K562 (cell line): ENCODE results near the gene ATP5F1D. TPM values are rescaled to one million over a fixed set of nuclear protein-coding genes. Genes with fewer than 3 reads are reported as not detected.

ENCODE experiments used
- ATAC-seq: fragments of 200-7000 bp; cut with Tn5 transposase; 3 replicates; pipeline ENCODE4 v1.9.1; 2020; ENCODE audit warnings: moderate library complexity
- BruUV-seq: library from RNA; stranded (reverse); fragments of 400-500 nt; replicated peaks from 2 replicates; lab custom pipeline; 2021; lab: Mats Ljungman, UMichigan
- CTCF ChIA-PET: fragments of 300-600 bp; formaldehyde crosslinking; extraction: SDS; loops from one replicate; lab custom pipeline; 2021; ENCODE audit warnings: low intra/inter-chr PET ratio; lab: Yijun Ruan, JAX
- POLR2A ChIA-PET: fragments of 300-600, 350-650 bp; sonication (Branson Sonifier 250); formaldehyde crosslinking; extraction: SDS; loops from one replicate; lab custom pipeline; 2021; ENCODE audit warnings: antibody characterized with exemption, inconsistent platforms; lab: Yijun Ruan, JAX
- DNase-seq, 4 experiments: peaks; one replicate each; pipeline versions ENCODE4 v3.0.0 to v3.0.0-alpha.2; 2011 to 2018; ENCODE audit warnings: low spot score in 3 of 4, mixed read lengths in 3 of 4; ENCODE audit errors: extremely low read depth in 1 of 4
- FAIRE-seq: peaks from 2 replicates; lab custom pipeline; 2011; peaks lifted over from hg19 to GRCh38; lab: Jason Lieb, UNC
- H2AFZ ChIP-seq: 2 replicates; pipeline ENCODE4 v1.6.0; 2011; ENCODE audit warnings: low read depth, low read length, control low read depth, inconsistent platforms
- H3K27ac ChIP-seq: fragments of 200-600 bp; 3 replicates; pipeline ENCODE4 v1.8.0; 2011; ENCODE audit warnings: low read depth, mild to moderate bottlenecking, control low read depth, inconsistent platforms, low read length, moderate library complexity, mixed read lengths; ENCODE audit errors: extremely low read depth
- H3K27me3 ChIP-seq, 2 experiments: fragments of 300-600 bp in 1 of 2; 2 replicates in 1 of 2; 3 replicates in 1 of 2; pipeline versions ENCODE4 v1.6.0 to v1.8.0; 2011; ENCODE audit warnings: inconsistent platforms in 2 of 2, low read length in 2 of 2, mild to moderate bottlenecking in 1 of 2, mixed read lengths in 1 of 2, moderate library complexity in 1 of 2; ENCODE audit not compliant: control insufficient read depth in 2 of 2, insufficient read depth in 2 of 2
- H3K36me3 ChIP-seq: fragments of 300-600 bp; 3 replicates; pipeline ENCODE4 v1.8.0; 2011; ENCODE audit warnings: mild to moderate bottlenecking, low read length, inconsistent platforms; ENCODE audit not compliant: control insufficient read depth, insufficient read depth
- H3K4me1 ChIP-seq, 2 experiments: fragments of 200-600 bp in 1 of 2; replicated peaks in 1 of 2; 2 replicates in 1 of 2; 3 replicates in 1 of 2; pipeline versions ENCODE4 v1.5.1 to v1.8.0; 2011; ENCODE audit warnings: inconsistent platforms in 2 of 2, low read length in 2 of 2, mild to moderate bottlenecking in 1 of 2, mixed read lengths in 1 of 2, moderate library complexity in 1 of 2; ENCODE audit not compliant: control insufficient read depth in 2 of 2, insufficient read depth in 2 of 2
- H3K4me2 ChIP-seq: 2 replicates; pipeline ENCODE4 v1.6.1; 2011; ENCODE audit warnings: low read length, control low read depth, inconsistent platforms, mixed read lengths; ENCODE audit not compliant: insufficient read depth
- H3K4me3 ChIP-seq: fragments of 200-600 bp; sonication (generic), shearing (Covaris generic); 2 replicates; pipeline ENCODE4 v1.5.1; 2016; ENCODE audit warnings: control low read depth, inconsistent platforms
- H3K79me2 ChIP-seq: fragments of 200-600 bp; 3 replicates; pipeline ENCODE4 v1.8.0; 2011; ENCODE audit warnings: low read length, inconsistent platforms; ENCODE audit not compliant: control insufficient read depth, insufficient read depth
- H3K9ac ChIP-seq, 2 experiments: 2 replicates each; pipeline versions ENCODE4 v1.6.0 to v1.6.1; 2011; ENCODE audit warnings: low read depth in 2 of 2, low read length in 2 of 2, control low read depth in 1 of 2, inconsistent platforms in 1 of 2, mild to moderate bottlenecking in 1 of 2, mixed read lengths in 1 of 2; ENCODE audit not compliant: insufficient read depth in 1 of 2
- H3K9me1 ChIP-seq: one replicate; pipeline ENCODE4 v1.6.0; 2011; ENCODE audit warnings: inconsistent platforms, mild to moderate bottlenecking, low read length, moderate library complexity; ENCODE audit not compliant: control insufficient read depth, insufficient read depth
- H3K9me3 ChIP-seq: replicated peaks from 2 replicates; pipeline ENCODE4 v1.5.1; 2011; ENCODE audit warnings: low read depth, low read length, inconsistent platforms; ENCODE audit not compliant: control insufficient read depth, insufficient read depth
- H4K20me1 ChIP-seq: replicated peaks from 2 replicates; pipeline ENCODE4 v1.6.1; 2011; ENCODE audit warnings: low read length, inconsistent platforms, mixed read lengths; ENCODE audit not compliant: control insufficient read depth, insufficient read depth
- FIP1L1 ChIP-seq: fragments of 200-400 bp; formaldehyde crosslinking; IDR thresholded peaks from 2 replicates; pipeline ENCODE4 v1.6.1; 2018; ENCODE audit warnings: mild to moderate bottlenecking, low read depth, low read length; ENCODE audit not compliant: poor library complexity, severe bottlenecking
- HNRNPK ChIP-seq: fragments of 200-400 bp; formaldehyde crosslinking; IDR thresholded peaks from one replicate; pipeline ENCODE4 v1.6.1; 2018; ENCODE audit warnings: mild to moderate bottlenecking, low read depth, low read length; ENCODE audit not compliant: poor library complexity, severe bottlenecking
- KDM2B ChIP-seq: fragments of 250-450 bp; sonication (Bioruptor Pico); IDR thresholded peaks from 2 replicates; pipeline ENCODE4 v1.8.0; 2021; ENCODE audit warnings: mild to moderate bottlenecking, moderate library complexity
- POLR2B ChIP-seq: fragments of 450-650 bp; IDR thresholded peaks from 2 replicates; pipeline ENCODE4 v1.6.1; 2018; ENCODE audit warnings: low read depth; ENCODE audit not compliant: partially characterized antibody
- RB1 ChIP-seq: fragments of 450-650 bp; IDR thresholded peaks from 2 replicates; pipeline ENCODE4 v1.6.1; 2017; ENCODE audit warnings: low read depth, mild to moderate bottlenecking
- RBFOX2 ChIP-seq: fragments of 200-400 bp; formaldehyde crosslinking; IDR thresholded peaks from 2 replicates; pipeline ENCODE4 v1.6.1; 2017; ENCODE audit warnings: low read depth, mild to moderate bottlenecking, low read length, moderate library complexity
- SMAD2 ChIP-seq: fragments of 150-350 bp; IDR thresholded peaks from 2 replicates; pipeline ENCODE4 v1.6.1; 2014; ENCODE audit warnings: low read depth, mild to moderate bottlenecking, low read length
- TBP ChIP-seq: optimal IDR thresholded peaks from 2 replicates; pipeline ENCODE3; 2011; ENCODE audit warnings: low read depth, low read length, improper control_type of control experiment
- ZNF507 ChIP-seq: conservative IDR thresholded peaks from 2 replicates; pipeline ENCODE4 v1.6.1; 2017; ENCODE audit warnings: missing genetic modification characterization, missing compliant biosample characterization
- ZNF75A ChIP-seq: fragments of 450-650 bp; formaldehyde crosslinking; IDR thresholded peaks from 2 replicates; pipeline ENCODE4 v1.4.0; 2020; ENCODE audit warnings: mild to moderate bottlenecking
- WGBS: fragments of 100-300 bp; shearing (Covaris generic); methylation state at CpG from one replicate; pipeline ENCODE4 v1.1.6; 2016; ENCODE audit warnings: low coverage, mixed read lengths; ENCODE audit not compliant: insufficient coverage; ENCODE audit errors: missing lambda C conversion rate; 5-methylcytosine and 5-hydroxymethylcytosine counted together
- in situ Hi-C: fragments of 300-500 bp; cut with MboI; formaldehyde crosslinking; loops from 4 replicates; pipeline ENCODE4 v1.15.0; 2018; ENCODE audit warnings: inconsistent platforms, mixed read lengths
- intact Hi-C: fragments of 100-400 bp; cut with micrococcal nuclease; formaldehyde crosslinking; loops from 2 replicates; pipeline ENCODE4 v1.14.2; 2022
- polyA plus RNA-seq, 8 experiments: library from polyadenylated mRNA; depleted of rRNA in 4 of 8; stranded (reverse) in 5 of 8; unstranded in 3 of 8; fragments of >200 nt; fragmentation: Nextera tagmentation in 2 of 8; fragmentation: Illumina TruSeq in 1 of 8; extraction: Ambion mirVana in 2 of 8; extraction: Trizol in 1 of 8; gene quantifications; 2 replicates each; pipeline versions ENCODE4 v1.2.1 to v1.2.3, GENCODE V29; 2011 to 2014; ENCODE audit warnings: inconsistent platforms in 1 of 8, missing spikeins in 1 of 8
- total RNA-seq, 7 experiments: library from RNA; depleted of rRNA in 6 of 7; stranded (reverse); fragments of >200 nt in 6 of 7; fragmentation: Illumina TruSeq in 2 of 7; extraction: Trizol in 2 of 7; gene quantifications; 2 replicates each; pipeline versions ENCODE4 v1.2.1 to v1.2.3, GENCODE V29; 2011 to 2021; ENCODE audit warnings: low replicate concordance in 1 of 7
- TF ChIP-seq, protein P1 (sequence below), 3 experiments: fragments of 200-800 bp in 1 of 3; sonication (Bioruptor generic) in 1 of 3; sonication (generic) in 1 of 3; formaldehyde crosslinking in 1 of 3; IDR thresholded peaks; 2 replicates each; pipeline versions ENCODE4 v1.6.1 to v1.8.0; 2016 to 2022; ENCODE audit warnings: mild to moderate bottlenecking in 2 of 3, missing compliant biosample characterization in 2 of 3, missing genetic modification characterization in 2 of 3, missing genetic modification reagents in 1 of 3
- TF ChIP-seq, protein P2 (sequence below), 2 experiments: fragments of 450-650 bp; formaldehyde crosslinking in 1 of 2; IDR thresholded peaks; 2 replicates each; pipeline versions ENCODE4 v1.4.0 to v1.6.1; 2014 to 2020; ENCODE audit warnings: mild to moderate bottlenecking in 2 of 2, borderline replicate concordance in 1 of 2, low read depth in 1 of 2

Gene ATP5F1D
- total and polyA plus RNA-seq, 9 of the 15 experiments (the other 6 are each of a cell fraction or from before 2014, with no cell fraction given) = 3.9 to 409 (median 36.8) TPM

DNA sequence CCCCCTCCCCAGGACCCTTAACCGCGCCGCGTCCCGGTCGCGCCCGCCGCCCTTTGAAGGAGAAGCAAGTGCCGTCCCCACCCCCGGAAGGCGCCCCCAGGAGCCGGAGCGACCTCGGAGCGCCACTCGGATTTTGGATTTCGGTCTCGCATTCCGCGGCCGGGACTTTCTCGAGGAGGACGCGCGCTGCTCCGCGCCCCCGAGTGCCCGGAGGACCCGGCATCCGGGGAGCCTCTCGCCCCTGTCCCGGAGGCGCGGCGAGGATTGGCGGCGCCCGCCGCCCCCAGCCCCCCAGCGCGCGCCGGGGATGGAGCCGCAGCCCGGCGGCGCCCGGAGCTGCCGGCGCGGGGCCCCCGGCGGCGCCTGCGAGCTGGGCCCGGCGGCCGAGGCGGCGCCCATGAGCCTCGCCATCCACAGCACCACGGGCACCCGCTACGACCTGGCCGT lies 8.5 kb downstream of the ATP5F1D start:
- no TSS peak for BruUV-seq
- Histone ChIP-seq H3K27me3 (no peaks in the 10 kb centered on the region), H3K4me1 (peaks cover 36 to 95% of the 10 kb centered on the region in 2 experiments), H2AFZ (no peak overlapping the region), H3K4me3 (peak overlapping the region; percentile 93), H4K20me1 (no peaks in the 10 kb centered on the region), H3K79me2 (peaks cover 62% of the 10 kb centered on the region), H3K4me2 (peak overlapping the region; percentile 84), H3K9me3 (no peaks in the 10 kb centered on the region), H3K9ac (peak overlapping the region; percentile 79 to 96), H3K27ac (peak overlapping the region; percentile 82), H3K9me1 (no peaks in the 10 kb centered on the region), H3K36me3 (peaks cover 53% of the 10 kb centered on the region; the same call in 1 of the 3 replicates)
- ChIA-PET POLR2A (interaction anchor here (0.6 to 1.0 kb wide), 3 partner anchors 17 to 340 kb away, joined by 3 to 8 read pairs (median 4); partner anchors contain the start of gene CIRBP), CTCF (interaction anchor here (0.7 kb wide), 1 partner anchor 162 kb away, joined by 6 read pairs; no protein-coding TSS in a partner anchor)
- ATAC-seq = no peak
- WGBS = 0% methylated on average over 23 of the region's 67 CpGs
- in situ Hi-C loops = loop anchor here (25.0 kb wide), 1 partner anchor 488 kb away; the partner anchor contains the start of gene MISP
- intact Hi-C loops = loop anchor here (1.0 kb wide), 1 partner anchor 16 kb away; no protein-coding TSS in a partner anchor
- no peak for FAIRE-seq
- no peak for DNase-seq
- TF ChIP-seq ZNF507 (tag) (no peak), RBFOX2 (no peak; the same call in 1 of the 2 replicates), RB1 (no peak), POLR2B (peak; percentile 14), SMAD2 (no peak), ZNF75A (CRISPR knock-in tag) (no peak), TBP (no peak), KDM2B (peak; percentile 66; the same call in 1 of the 2 replicates), FIP1L1 (peak; percentile 0), HNRNPK (peak; percentile 10)
- TF ChIP-seq, protein P1, sequence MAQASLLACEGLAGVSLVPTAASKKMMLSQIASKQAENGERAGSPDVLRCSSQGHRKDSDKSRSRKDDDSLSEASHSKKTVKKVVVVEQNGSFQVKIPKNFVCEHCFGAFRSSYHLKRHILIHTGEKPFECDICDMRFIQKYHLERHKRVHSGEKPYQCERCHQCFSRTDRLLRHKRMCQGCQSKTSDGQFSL (CRISPR knock-in tag; IDR thresholded peaks at IDR 0.05) = no peak
- TF ChIP-seq, protein P1 (tag; IDR thresholded peaks at IDR 0.05) = 0 out of 4 replicates have a peak, but pooled peaks of 1 of the 2 experiments have one; percentile 57
- TF ChIP-seq, protein P2, sequence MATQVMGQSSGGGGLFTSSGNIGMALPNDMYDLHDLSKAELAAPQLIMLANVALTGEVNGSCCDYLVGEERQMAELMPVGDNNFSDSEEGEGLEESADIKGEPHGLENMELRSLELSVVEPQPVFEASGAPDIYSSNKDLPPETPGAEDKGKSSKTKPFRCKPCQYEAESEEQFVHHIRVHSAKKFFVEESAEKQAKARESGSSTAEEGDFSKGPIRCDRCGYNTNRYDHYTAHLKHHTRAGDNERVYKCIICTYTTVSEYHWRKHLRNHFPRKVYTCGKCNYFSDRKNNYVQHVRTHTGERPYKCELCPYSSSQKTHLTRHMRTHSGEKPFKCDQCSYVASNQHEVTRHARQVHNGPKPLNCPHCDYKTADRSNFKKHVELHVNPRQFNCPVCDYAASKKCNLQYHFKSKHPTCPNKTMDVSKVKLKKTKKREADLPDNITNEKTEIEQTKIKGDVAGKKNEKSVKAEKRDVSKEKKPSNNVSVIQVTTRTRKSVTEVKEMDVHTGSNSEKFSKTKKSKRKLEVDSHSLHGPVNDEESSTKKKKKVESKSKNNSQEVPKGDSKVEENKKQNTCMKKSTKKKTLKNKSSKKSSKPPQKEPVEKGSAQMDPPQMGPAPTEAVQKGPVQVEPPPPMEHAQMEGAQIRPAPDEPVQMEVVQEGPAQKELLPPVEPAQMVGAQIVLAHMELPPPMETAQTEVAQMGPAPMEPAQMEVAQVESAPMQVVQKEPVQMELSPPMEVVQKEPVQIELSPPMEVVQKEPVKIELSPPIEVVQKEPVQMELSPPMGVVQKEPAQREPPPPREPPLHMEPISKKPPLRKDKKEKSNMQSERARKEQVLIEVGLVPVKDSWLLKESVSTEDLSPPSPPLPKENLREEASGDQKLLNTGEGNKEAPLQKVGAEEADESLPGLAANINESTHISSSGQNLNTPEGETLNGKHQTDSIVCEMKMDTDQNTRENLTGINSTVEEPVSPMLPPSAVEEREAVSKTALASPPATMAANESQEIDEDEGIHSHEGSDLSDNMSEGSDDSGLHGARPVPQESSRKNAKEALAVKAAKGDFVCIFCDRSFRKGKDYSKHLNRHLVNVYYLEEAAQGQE (IDR thresholded peaks at IDR 0.05; ENCODE audit: borderline replicate concordance) = no peak
- TF ChIP-seq, protein P2 (CRISPR knock-in tag; IDR thresholded peaks at IDR 0.05; ENCODE audit: low read depth) = 0 out of 2 replicates have a peak, but pooled peaks have one; percentile 20
